Keratinocyte (primary cell): ENCODE data around the gene SAG.

Source experiments
- CTCF ChIP-seq, 3 experiments: IDR thresholded peaks in 1 of 3; conservative IDR thresholded peaks in 1 of 3; optimal IDR thresholded peaks in 1 of 3; 2 replicates in 2 of 3; 3 replicates in 1 of 3; pipeline versions ENCODE3 to v1.5.1; 2011; ENCODE audit warnings: low read length in 3 of 3, mild to moderate bottlenecking in 3 of 3, moderate library complexity in 2 of 3, control low read depth in 1 of 3, inconsistent platforms in 1 of 3; ENCODE audit not compliant: insufficient read depth in 2 of 3; ENCODE audit errors: extremely low read depth in 1 of 3
- EZH2 ChIP-seq: IDR thresholded peaks from one replicate; pipeline ENCODE4 v1.6.1; 2012; ENCODE audit warnings: inconsistent platforms, mild to moderate bottlenecking, low read length, moderate library complexity

GRCh38 chr2:233386382-233387041, 78.9 kb downstream of the SAG start:
- TF ChIP-seq CTCF (optimal IDR thresholded peaks at IDR 0.05 in 1 of 3, IDR thresholded peaks at IDR 0.05 in 1 of 3, conservative IDR thresholded peaks at IDR 0.05 in 1 of 3; ENCODE audit: extremely low read depth in 1 of 3, insufficient read depth in 2 of 3, low read length in 3 of 3), result no peak
- TF ChIP-seq EZH2, result no peak
